Urothelium cell line (cell line): Measurements from ENCODE around the gene CASK.

Source experiments
- DNase-seq: peaks from one replicate; pipeline ENCODE4 v3.0.0; 2011; ENCODE audit warnings: low spot score, mixed read lengths
- FAIRE-seq: peaks from 2 replicates; lab custom pipeline; 2011; peaks lifted over from hg19 to GRCh38; lab: Jason Lieb, UNC

The CASK gene

GRCh38 chrX:41923211-41923977 lies at the start of gene CASK:
TSS of gene CASK (minus strand) at chrX:41923554. CDS start at chrX:41922988, 566 bp downstream.
- FAIRE-seq = peak; percentile 32
- DNase-seq = peak; percentile 91

DNA sequence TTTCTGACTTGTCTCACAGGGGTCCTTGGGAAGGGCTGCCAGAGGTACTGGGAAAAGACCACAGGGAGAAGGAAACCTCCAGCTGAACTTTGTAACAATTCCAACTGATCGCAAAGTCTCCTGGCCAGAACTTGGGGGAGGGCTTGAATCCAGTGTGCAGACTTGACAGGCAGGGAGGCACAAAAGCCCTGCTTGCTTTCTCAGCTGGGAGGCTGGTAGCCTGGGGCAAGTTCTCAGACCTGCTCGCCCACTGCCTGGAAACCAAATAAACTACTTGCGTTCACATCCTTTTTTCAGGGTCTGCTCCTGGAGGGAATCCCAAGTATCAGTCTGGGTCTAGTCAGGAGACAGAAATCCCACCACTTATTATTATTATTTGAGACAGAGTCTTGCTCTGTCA lies 48.0 kb upstream of the CASK start:
- DNase-seq = no peak
- no peak for FAIRE-seq

GRCh38 chrX:41970419-41970818 lies 47.1 kb upstream of the CASK start:
- FAIRE-seq (no peak), DNase-seq (no peak)

- FAIRE-seq (no peak), DNase-seq (no peak)
Measured at GRCh38 chrX:41963348-41963747, 40.0 kb upstream of the CASK start.

DNA sequence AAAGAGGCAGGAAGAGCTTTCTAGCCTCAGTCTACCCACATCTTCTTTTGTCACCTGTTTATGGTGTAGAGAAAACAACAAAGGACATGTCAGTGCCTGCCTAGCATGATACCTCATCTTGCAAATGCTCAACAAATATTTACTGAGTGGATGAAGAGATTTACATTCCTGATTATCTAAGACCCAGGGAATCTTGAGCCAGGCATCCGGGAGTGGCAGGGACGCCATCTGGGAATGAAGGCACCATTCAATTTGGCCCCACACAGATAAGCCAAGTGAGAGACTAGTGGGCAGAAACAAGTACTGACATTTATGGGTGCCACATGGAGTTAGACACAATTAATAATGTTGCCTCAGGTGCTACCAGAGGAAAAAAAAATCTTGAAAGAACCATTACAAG lies 36.8 kb upstream of the CASK start:
- no peak for FAIRE-seq
- no peak for DNase-seq

GRCh38 chrX:41958861-41959260 lies 35.5 kb upstream of the CASK start:
- DNase-seq (no peak), FAIRE-seq (no peak)

- FAIRE-seq = no peak
Measured at GRCh38 chrX:41956027-41956426, 32.7 kb upstream of the CASK start.

DNA sequence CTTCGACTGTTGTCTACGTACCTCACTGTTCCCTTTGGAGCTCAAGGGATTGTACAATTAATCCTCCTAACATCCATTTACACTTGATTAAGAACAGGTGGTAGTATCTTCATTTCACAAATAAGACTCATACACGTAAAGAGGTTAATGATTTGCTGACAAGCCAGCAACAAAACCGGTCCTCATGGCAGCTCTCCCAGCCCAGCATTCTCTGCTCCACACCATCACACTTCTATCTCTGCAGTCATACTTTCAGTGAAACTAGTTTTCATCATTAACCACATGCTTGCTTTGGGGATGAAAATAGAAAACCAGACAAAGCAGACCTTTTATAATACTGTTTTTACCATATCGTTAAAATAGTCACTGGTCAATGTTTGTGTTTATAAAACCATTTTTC lies 28.7 kb upstream of the CASK start:
- DNase-seq (no peak), FAIRE-seq (no peak)

More at GRCh38 chrX:41956027-41956426, 32.7 kb upstream of the CASK start:
- DNase-seq = no peak

DNA sequence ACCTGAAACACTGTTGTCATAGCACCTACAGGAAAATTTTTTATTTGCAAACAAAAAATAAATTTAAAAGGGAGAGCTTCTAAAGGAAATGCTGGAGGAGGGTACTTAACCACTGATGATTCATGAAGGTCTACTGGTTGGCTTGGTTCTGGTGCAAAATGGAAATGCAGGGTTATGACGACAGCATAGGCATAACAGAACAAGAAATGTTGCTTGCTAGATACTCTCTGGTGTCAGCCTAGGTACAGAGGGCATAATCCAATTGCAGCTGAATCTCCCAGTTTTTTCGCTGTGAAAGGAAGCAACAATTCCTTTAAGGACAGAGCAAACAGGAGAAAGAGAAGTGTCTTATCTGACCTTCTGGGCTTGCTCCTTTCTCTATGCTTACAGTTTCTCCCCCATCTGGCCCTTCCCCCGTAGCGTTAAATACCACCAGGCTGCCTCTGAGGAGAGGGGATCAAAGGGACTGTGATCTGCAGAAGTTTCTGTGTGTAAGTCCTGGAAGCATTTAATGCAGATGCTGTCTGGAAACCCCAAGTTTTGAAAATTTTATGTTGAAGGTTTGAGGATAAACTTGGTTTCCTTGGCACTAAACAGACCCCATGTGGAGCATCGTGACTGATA lies 23.7 kb upstream of the CASK start:
- FAIRE-seq (no peak), DNase-seq (no peak)

GRCh38 chrX:41946235-41946634 lies 22.9 kb upstream of the CASK start:
- no peak for DNase-seq
- no peak for FAIRE-seq

GRCh38 chrX:41935832-41936231 lies 12.5 kb upstream of the CASK start:
- DNase-seq (peak; percentile 11), FAIRE-seq (no peak)

DNA sequence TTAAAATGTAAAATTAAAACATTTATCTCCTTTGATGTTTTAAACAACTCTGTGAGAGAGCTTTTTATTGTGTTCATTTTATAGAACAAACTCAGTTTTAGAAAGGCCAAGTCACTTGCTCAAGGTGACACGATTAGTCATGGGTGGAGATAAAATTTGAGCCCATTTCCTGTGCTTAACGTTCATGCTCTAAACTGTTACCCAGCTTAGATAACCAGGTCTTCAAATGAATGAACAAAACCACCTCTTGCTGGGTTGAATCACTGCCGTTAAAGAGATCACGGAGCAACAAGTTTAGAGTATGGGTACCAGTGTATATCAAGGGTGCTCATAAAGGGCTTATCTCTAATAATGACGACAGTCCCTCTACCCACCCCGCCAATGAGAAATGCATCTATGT lies 10.2 kb upstream of the CASK start:
- DNase-seq (no peak), FAIRE-seq (no peak)

DNA sequence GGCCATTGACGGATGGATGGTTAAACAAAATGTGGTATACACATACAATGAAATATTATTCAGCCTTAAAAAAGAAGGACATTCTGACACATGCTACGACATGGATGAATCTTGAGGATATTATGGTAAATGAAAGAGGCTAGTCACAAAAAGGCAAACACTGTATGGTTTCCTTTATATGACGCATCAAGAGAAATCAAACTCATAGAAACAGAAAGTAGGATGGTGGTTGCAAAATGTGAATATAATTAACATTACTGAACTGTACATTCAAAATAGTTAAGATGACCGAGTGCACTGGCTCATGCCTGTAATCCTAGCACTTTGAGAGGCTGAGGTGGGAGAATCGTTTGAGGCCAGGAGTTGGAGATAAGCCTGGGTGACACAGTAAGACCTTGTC lies 9.5 kb upstream of the CASK start:
- DNase-seq (no peak), FAIRE-seq (no peak)

- FAIRE-seq = no peak
Measured at GRCh38 chrX:41931591-41931990, 8.2 kb upstream of the CASK start.

GRCh38 chrX:41923978-41924683 lies 777 bp upstream of the CASK start:
- FAIRE-seq (no peak), DNase-seq (peak; percentile 49)

More at GRCh38 chrX:41931591-41931990, 8.2 kb upstream of the CASK start:
- DNase-seq = no peak

GRCh38 chrX:41922431-41923151 lies 763 bp downstream of the CASK start:
- peak; percentile 23 for DNase-seq
- FAIRE-seq = no peak

DNA sequence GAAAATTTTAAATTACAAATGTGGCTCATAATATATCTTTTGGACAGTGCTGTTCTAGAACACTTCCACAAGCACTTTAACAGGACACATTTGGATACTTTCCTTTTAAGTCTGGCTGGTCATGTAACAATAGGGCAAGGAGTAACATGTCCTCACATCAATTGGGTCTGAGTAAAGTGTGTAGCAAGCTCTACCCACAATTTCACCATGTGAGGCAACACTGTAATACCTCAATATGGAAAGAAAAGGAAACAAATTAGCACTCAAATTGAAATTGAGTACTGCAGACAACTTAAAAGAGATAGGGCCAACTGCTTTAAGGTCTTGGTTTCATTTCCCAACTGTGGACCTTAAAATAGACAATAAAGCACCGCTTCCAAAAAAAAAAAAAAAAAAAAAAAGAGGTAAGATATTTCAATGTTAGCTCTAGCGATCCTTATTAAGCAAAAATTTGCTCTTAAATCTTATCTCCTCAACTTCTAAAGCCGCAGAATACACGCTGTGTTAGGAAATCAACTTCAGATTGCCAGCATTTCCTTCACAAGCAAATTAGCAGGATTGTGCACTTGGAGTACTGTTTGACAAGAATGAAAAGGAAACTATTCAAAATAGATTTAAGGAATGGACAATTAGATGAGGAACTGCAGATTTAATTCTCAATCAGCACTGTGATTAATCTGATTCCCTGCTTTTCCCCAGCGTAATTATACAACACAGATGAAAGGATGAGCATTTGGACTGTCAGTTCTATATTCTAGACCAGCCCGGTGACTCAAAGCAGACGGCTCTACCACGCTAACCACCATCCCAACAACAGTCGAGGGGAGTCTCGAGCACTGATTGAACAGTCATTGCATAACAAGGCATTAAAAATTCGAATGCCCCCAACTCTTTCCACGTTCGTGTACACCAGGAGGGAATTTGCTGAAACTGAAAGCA lies 1.6 kb downstream of the CASK start:
- FAIRE-seq (no peak), DNase-seq (no peak)

DNA sequence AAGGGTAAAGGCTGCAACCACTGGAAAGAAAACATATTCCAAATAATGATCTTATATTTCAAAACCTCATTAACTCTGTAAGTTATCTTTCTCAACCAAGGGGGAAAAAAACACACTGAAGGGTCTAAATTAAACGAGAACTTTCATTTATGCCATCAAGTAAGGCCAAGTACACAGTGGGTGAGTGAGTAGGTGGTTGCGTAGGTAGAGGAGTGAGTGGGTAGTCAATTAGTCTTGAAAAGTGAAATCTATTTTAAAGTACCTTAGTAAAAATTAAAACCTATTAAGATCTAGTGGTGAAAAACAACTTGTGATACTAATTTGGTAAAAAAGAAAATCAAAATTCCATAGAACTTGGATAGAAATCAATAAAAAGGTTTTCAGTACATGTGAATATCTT lies 3.5 kb downstream of the CASK start:
- no peak for FAIRE-seq
- no peak for DNase-seq

DNA sequence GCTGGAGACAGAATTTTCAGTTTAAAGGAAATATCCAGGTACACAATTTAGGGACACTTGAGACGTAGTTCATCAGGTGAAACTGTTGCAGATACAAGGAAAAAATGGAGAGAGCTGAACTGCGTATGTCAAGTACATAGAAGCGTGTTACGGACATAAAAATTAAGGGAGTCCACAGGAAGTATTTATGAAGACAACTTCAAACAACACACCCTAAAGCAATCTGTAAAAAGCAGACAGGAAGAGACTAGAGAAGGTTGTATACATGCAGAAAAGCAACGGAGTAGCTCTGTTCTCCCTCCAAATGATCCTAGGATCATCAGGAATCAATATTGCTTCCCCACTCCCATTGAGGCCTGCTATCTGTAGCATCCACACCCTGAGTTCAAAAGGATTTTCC lies 5.8 kb downstream of the CASK start:
- FAIRE-seq = no peak

GRCh38 chrX:41913476-41913875 lies 9.9 kb downstream of the CASK start:
- FAIRE-seq (no peak), DNase-seq (no peak)

More for the DNA sequence above, 5.8 kb downstream of the CASK start:
- DNase-seq = no peak
